A549 treated with RU486 at 1 μM for 4 hours (cell line): ENCODE results near the gene ANKRD24. TPM values are rescaled to one million over a fixed set of nuclear protein-coding genes. Genes with fewer than 3 reads are reported as not detected.

Experiments used
- total RNA-seq: library from RNA; stranded (reverse); fragments of 200-300 nt; extraction: Qiagen RNA extraction; gene quantifications from 5 replicates; pipeline ENCODE4 v1.2.3, GENCODE V29; 2022; ENCODE audit warnings: low read depth

Gene ANKRD24
- total RNA-seq: 0.12 to 0.39 TPM (median 0.17 TPM) in 5 replicates

DNA sequence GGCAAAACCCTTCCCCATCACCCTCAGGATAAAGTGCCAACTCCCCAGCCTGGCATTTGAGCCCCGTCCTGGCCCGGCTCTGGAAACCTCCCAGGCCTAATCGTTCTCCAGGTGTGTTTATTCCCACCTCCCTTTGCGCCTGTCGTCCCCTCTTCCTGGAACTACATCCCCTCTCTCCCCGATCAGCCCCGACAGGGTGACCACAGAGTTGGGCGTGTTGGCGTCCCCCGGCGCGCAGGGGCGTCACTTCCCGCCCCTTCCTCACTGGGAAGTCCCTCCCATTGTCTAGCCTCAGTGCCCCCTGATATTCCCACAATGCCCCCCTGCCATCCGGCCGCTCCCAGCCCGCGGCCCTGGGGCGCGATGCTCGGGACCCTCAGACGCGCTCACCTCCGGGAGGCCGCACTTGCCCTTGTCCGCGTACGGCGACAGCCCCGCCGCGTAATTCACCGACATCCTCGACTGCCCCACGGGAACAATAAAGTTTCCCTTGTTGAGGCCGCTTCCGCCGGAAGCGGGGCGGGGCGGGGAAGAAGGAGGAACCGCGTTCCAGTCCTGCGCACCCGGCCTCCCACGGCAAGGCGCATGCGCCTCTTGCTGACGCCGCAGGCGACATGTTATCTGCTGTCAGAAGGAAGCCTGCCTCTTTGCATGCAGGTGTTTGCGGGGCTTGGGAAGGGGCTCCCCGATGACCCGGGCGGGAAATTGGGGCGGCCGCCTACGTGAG is at the start of gene ANKRD24, which contains the start of gene SIRT6:
ANKRD24 (plus strand) TSS at position 606 of the 727 bp plus-strand sequence. CDS start 3,737 bp downstream, outside the sequence.
SIRT6 (minus strand) TSS at position 480 of the 727 bp plus-strand sequence; CDS start at position 456, 24 bp downstream.

GRCh38 chr19:4229179-4229931 is 46.9 kb downstream of the ANKRD24 start, which contains the start of gene EBI3:
TSS of gene EBI3 (plus strand) at chr19:4229523. CDS start at chr19:4229551, 28 bp downstream.

DNA sequence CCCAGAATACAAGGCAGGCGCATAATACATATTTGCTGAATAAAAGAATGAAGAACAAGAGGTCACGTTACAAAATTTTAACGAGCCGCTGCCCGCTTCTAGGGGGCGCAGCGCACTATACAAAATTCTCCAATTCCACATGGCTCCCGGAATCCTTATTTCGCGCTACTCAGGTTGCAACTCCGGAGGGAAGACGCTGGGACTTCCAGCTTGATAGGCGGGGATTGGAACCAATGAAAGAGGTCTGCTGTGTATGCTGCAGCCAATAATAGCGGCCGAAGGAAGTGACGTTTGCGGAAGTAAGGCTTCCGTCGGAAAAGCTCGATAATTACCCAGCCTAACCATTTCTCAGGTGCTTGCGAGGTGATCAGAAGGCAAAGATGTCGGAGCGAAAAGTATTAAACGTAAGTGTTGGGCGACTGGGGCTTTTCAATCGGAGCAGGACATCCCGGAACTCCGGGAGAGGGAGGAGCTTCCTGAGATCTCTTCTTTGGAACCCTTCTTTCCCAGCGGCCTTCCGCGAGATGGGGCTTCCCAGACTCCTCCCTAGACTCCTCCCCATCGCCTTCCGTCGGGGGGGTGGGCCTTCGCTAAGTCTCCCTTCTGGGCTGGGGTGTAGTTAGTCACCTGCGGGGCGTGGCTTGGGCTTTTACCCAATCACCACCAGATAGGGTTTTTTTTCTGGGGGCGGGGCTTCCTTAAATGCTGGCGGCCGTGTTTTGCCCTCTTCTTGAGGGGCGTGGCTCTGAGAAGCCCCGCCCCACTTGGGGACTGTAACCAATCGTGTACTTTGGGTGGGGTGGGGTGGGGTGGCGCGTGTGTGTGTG is 64.5 kb downstream of the ANKRD24 start, which contains the start of gene YJU2:
YJU2 (plus strand) TSS at position 314 of the 827 bp plus-strand sequence; CDS start at position 381, 67 bp downstream.

Other genes starting within 250 kb of the ANKRD24 start
- gene NMRK2, start 249.6 kb upstream of the ANKRD24 start, total RNA-seq: not detected in 5 replicates
- 43.5 to 50.2 TPM (median 47.4 TPM) in 5 replicates for gene DAPK3, start 211.6 kb upstream of the ANKRD24 start, total RNA-seq
- 851 to 1,158 TPM (median 1,066 TPM) in 5 replicates for gene EEF2, start 197.2 kb upstream of the ANKRD24 start, total RNA-seq
- gene PIAS4, start 175.0 kb upstream of the ANKRD24 start, total RNA-seq: 13.4 to 18.2 TPM (median 15.6 TPM) in 5 replicates
- 13.6 to 21.8 TPM (median 20.0 TPM) in 5 replicates for gene ZBTB7A, start 115.8 kb upstream of the ANKRD24 start, total RNA-seq
- gene MAP2K2, start 58.6 kb upstream of the ANKRD24 start, total RNA-seq: 100 to 148 TPM (median 145 TPM) in 5 replicates
- gene CREB3L3, start 29.1 kb upstream of the ANKRD24 start, total RNA-seq: 0.10 to 0.22 TPM (median 0.13 TPM) in 4 of 5 replicates, not detected in the other
- 18.1 to 34.0 TPM (median 31.4 TPM) in 5 replicates for gene SIRT6, start 126 bp upstream of the ANKRD24 start, total RNA-seq
- 1.7 to 4.1 TPM (median 3.1 TPM) in 5 replicates for gene EBI3, start 46.8 kb downstream of the ANKRD24 start, total RNA-seq
- 18.6 to 23.3 TPM (median 20.7 TPM) in 5 replicates for gene YJU2, start 64.4 kb downstream of the ANKRD24 start, total RNA-seq
- not detected in 5 replicates for gene SHD, start 96.6 kb downstream of the ANKRD24 start, total RNA-seq
- not detected in 5 replicates for gene TMIGD2, start 119.7 kb downstream of the ANKRD24 start, total RNA-seq
- 7.4 to 9.0 TPM (median 8.4 TPM) in 5 replicates for gene FSD1, start 121.9 kb downstream of the ANKRD24 start, total RNA-seq
- gene STAP2, start 156.1 kb downstream of the ANKRD24 start, total RNA-seq: not detected in 5 replicates
- gene MPND, start 160.9 kb downstream of the ANKRD24 start, total RNA-seq: 5.8 to 14.0 TPM (median 10.1 TPM) in 5 replicates
- gene SH3GL1, start 217.9 kb downstream of the ANKRD24 start, total RNA-seq: 45.3 to 64.3 TPM (median 56.8 TPM) in 5 replicates
- gene CHAF1A, start 220.0 kb downstream of the ANKRD24 start, total RNA-seq: 22.4 to 26.3 TPM (median 23.7 TPM) in 5 replicates